HG03039 (cell line): ENCODE measurements around the gene TLX1.

ENCODE experiments used
- ATAC-seq: cut with Tn5 transposase; IDR thresholded peaks from one replicate; pipeline ENCODE4 v1.9.1; 2021; ENCODE audit warnings: mild to moderate bottlenecking, moderate library complexity; ENCODE audit not compliant: unreplicated experiment

Gene TLX1

DNA sequence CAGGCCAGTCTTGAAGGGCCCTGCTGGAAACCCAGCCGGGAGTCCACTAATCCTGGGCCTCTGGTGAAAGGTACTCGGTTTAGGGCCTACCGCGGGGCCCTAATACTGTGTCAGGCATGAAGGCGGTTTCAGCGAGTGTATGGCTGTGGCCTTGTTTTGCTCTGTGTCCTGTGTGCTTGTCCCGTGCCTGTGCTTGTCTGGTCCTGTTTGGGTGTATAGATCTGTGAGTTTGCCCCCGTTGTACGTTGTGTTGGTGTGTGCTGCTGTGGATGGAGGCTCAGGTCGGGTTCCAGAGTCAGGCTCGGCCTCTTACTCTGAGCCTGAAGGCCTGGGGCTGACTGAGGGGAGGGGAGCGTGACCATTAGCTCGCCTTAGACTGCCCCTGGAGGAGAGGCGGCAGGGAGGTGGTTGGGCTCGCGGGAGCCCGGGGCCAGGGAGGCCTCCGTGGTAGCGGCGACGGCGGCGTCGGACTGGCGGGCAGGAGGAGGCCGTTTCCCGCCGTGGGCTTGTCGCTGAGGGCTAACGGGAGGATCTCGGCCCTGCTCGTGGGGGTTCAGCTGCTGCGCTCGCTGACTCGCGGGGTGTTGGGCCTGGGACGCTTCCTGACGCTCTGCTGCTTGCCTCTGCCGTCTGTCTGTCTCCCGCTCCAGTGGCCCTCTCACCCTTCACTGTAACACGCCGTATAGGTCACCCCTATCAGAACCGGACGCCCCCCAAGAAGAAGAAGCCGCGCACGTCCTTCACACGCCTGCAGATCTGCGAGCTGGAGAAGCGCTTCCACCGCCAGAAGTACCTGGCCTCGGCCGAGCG is 2.6 kb downstream of the TLX1 start:
- ATAC-seq: no peak

DNA sequence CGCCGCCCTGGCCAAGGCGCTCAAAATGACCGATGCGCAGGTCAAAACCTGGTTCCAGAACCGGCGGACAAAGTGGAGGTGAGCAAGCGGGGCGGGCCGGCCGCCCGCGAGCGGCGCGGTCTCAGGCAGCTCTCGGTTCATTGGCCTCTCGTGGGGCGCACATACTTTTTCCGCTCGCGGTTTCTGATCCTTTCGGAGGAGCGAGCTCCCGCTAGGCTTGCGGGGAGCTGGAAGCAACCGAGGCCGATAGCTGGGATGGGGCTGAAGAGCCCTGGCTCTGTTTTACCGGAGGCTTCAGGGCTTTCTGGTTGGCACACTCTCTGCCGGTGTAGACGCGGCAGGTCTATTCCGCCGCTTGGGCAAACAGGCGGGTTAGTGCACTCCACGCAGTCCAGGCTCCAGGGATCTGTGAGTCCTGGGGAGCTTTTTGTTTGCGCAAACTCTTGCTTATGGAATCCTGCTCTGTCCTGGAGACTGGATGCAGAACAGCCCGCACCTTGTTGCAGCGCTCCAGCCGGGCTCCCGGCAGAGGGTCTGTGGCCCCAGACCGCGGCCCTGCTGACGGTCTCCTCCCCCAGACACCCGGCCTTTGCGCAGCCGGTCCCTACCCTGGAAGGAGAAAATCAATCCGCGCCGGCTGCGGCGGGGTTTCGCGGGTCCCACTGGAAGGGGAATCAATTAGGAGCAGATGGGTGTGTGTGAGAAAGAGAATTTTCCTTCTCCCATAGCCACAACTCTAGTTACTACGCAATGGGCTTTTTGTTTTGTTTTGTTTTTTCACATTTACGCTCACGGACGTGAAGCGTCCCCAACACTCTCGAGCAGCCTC is 3.4 kb downstream of the TLX1 start:
- ATAC-seq: no peak

DNA sequence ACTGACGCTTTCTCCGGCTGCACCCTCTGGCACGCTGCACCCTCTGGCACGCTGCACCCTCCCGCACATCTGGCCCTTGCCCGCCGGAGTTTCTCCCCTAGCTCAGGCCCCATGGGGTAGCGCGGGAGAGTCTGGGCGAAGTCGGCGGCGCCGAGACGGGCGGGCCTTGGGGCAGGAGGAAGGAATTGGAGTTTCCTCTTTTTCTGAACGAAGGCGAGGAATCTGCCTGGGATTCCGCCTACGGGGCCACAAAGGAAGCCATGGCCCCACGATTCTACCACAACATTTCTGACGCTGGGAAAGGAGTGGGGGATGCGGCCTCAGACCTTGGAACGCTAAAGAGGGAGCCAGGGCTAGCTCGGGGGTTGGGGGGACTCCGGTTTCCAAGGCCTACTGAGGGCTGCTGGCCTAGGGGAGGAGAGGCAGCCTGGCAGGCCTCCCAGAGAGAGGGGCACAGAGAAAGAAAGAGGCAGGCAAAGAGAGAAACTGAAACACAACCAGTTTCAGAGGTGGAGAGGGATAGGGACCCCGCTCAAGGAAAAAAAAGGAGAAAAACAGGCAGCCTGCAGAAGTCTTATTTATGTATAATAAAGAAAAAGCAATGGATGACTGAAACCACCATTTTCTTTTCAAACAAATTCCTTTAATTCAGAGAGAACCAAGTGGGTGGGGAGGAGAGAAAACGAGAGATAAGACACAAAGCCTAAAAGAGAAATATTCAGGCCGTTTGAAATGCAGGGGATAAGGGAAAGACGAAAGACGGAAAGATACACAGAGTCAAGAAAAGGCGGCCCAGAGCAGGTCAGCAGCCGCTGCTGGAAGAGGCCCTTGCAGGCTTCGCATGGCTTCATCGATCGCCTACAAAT is 4.3 kb downstream of the TLX1 start:
- ATAC-seq: no peak

DNA sequence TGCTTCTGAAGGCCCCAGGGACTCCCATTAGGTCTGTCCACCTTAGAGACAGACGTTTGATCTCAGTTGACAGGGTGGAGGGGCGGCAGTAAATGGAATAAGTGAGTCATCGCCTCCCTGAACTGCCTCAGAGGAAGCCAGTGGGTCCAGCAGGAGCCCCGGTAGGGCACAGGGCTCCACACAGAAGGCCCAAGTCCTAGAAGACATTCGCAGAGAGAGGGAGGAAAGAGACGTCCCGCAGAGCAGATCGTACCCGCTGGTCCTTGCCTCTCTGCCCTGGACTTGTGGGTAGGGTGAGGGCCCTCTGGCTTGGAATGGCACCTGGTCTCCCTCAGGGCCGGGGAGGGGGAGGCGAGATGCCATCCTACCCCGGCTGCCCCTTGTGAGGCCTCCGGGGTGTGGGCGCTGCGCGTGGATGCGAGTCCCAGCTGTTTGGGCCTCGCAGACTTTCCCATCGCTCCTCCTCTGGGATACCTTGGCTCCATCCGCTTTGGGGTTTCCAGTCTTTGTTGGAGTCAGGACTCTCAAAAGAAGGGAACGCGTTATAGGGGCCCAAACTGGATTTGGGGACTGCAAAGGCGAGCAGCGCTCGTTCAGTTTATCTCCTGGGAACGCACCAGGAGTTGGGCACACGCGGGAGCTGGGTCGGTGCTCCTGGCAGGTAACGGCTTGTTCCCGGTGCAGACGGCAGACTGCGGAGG is 5.1 kb downstream of the TLX1 start:
- no peak for ATAC-seq

DNA sequence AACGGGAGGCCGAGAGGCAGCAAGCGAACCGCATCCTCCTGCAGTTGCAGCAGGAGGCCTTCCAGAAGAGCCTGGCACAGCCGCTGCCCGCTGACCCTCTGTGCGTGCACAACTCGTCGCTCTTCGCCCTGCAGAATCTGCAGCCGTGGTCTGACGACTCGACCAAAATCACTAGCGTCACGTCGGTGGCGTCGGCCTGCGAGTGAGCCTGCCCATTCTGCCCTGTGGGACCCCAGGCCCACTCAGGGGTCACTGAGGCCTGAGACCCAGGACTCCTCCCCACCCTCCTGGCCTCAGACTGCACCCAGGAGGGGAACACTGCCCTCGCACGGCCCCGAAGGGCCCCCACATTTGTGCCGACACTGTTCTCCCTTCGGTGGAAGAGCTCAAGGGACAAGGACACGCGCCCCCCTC is 5.6 kb downstream of the TLX1 start:
- ATAC-seq: no peak

DNA sequence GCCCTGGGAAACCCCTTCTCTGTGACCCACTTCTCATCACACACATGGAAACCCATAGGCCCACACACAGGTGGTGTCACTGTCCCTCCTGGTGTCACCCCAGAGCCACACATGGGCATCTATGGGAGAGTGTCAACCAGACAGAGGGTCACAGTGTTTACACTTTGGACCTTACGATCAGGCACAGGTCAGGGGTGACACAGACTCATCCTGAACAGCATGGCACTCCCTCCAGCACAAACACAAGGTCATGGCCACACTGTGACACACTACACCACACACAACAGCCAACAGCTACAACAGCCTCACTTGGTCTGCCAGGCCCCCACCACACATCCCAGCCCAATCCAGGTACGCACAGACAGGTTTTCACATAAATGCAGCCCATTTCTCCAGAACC is 6.2 kb downstream of the TLX1 start:
- no peak for ATAC-seq

DNA sequence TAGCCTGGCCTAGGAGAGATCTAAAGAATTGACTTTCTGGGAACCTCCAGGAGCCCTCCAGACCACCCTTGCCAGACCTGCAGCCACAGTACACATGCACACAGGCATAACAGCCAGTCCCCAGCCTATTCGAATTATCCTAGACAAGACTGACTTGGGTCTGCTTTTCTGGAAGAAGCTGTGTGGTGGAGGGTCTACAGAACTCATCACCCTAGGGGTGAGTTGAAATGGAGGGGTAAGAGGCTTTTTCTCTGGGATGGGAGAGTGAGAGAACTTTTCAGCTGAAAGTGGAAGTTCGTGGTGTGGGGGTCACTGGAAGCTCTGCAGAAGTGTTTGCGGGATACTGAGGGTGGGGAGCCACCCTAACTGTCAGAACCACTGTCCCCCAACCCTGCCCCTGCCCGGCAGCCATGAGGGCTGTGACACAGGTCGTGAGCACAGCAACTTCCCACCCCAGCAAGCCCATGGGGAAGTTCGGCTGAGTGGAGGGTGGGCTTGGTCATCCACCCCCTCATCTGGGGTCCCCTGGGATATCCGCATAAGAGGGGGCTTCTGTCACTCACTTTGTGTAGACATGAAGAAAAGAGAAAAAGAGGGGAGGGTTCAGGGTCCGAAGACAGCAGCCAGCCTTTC is 7.8 kb downstream of the TLX1 start:
- no peak for ATAC-seq

DNA sequence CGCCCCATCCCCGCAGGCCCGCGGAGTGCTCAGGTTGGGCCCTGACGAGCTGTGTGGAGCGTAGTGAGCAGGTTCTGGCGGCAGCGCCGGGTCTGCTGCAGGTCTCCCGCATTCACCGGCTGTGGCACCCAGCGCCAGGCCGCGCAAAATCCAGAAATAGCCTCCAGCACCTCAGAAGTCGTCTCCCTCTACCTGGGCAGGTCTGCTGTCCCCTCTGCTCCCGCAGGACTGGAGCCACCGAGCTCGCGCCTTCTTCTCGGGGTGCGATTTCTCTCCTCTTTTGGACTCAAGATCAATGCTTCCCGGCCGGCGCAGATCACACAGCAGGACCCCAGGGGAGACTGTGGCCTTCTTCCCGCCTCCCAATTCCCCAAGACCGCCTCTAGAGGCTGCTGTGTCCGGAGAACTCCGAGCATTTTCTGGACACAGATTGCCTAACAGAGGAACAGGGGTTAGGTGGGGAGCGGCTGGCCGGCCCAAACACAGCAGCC is 8.4 kb downstream of the TLX1 start:
- ATAC-seq: no peak

DNA sequence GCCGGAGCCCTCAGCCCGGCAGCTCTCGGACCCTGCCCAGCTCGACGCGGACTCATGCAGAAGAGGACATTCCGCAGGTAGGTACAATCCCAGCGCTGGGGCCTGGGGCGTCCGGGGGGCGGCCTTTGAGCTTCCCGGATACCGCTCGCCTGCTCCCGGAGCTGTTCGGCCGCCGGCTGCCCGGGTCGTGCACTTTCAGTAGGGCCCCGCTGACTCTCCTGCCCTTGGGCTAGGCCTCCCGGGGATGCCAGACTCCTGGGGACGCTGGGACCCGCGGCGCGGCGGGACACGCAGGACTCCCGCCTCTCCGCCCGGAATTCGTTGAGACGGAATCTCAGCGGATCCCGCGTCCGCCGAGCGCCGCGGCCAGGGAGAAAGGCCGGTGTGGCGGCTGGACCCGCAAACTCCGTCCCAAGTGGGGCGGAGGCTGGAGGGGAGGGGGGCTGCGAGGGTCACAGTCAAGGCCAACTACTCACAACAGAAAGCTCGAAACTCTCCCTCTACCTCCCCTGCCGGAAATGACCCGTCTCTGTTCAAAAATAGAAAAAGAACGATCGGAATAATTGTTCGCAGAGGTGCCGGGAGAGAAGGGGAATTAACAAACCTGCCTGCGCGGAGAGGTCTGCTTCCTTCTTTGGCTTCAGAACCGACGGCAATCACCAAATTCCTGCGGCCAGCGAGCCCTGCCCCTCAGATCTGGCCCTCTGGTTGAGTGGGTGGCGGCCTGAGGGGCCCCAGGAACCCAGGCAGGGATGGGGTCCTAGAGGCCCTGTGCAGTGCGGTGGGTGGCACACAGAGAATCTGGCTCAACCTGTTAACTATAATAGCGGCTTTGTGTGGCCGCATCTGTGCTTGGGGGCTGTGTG is 9.2 kb downstream of the TLX1 start:
- ATAC-seq: no peak

DNA sequence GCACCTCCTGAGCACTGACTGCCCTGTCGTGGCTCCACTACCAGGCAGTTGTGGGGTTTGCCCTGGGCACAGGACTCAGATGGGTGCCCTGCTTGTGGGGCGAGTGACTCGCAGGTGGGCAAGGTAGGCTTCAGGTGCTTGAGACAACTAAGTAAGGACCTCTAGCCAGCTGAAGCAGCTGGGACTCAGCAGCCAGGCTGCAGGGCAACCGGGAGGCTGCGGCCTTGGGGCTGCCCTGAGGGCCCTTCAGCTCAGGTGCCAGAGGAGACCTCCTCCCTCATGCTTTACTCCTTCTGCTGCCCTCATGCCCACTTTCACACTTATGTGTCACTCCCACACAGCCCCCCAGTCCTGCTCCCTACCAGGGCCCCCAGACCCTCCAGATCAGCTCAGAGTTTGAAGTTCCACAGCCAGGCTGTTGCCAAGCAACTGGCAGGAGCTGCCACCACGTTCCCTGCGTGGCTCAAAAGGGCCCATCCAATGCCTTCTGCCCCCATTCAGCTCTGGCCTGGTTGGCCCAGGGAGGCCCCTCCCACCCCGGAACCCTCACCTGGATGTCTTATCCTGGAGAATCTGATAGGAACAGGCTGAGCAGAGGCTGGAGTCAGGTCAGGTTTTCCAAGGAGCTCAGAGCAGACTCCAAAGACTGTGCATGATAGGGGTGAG is 10.0 kb downstream of the TLX1 start:
- ATAC-seq: no peak

DNA sequence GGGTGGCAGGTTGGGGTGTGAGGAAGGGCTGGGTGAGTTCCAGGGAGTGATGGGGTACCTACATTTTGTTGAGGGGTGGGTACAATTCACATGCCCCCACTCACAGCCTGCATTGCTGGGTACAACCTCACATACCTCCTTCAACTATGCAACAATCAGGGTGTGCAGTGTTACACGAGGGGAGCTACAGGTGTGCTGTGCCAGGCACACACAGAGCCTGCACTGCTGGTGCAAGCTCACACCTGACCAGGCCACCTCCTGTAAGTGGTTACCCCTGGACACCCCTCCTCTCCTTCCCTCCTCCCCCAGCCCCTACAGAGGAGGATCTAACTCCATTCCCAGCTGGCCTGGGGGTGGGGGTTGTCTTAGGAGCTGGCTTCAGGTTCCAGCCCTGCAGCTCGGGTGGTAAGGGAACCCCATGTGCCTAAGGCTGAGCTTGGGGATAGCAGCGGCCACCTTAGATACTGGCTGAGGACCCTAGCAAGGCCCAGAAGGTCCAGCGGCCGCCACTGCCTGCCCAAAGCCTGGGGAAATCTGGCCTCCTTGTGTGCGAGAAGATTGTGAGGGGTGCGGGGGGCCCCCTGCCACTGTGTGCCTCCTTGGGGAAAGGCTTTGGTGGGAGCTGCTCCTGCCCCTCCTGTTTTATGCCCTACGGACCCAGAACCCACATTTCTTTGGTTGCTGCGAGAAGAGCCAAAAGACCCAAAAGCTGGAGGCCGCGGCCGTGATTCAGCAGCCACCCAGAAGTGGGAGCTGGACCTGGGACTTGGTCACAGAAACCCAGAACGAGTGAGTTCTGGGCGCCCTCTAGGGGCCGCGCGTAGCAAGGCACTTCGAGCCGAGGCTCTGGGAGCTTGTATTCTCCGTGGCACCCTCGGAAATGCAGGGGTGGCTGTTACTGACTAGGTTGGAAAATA is 10.8 kb downstream of the TLX1 start:
- ATAC-seq: no peak

DNA sequence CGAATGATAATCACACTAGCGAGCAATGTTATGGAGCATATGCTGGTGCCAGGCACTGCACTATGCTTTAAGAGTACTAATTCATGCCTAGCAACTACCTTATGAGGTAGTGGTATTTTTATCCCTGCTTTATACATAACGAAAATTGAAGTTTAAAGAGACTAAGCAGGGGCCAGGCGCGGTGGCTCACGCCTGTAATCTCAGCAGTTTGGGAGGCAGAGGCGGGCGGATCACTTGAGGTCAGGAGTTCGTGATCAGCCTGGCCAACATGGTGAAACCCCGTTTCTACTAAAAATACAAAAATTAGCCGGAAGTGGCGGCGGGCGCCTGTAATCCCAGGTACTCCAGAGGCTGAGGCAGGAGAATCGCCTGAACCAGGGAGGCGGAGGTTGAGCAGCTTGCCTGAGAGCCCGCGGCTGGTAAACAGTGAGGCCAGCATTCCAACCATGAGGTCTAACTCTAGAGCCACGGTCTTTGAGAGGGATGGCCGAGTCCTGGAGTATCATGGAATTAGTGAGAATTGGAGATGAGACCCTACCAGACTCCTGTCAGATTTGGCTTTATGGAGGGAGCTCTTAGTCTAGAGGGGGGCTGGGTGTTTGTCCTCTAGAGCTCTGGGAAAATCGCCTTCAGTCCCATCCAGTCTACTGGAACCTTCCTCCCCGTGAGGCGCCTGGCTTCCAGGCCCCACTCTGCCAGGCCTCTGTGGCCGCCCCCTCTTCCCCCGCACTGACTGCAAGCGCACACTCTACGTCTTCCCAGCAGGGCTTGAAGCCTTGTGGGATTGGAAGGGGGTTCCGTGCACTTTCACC is 11.6 kb downstream of the TLX1 start:
- no peak for ATAC-seq

DNA sequence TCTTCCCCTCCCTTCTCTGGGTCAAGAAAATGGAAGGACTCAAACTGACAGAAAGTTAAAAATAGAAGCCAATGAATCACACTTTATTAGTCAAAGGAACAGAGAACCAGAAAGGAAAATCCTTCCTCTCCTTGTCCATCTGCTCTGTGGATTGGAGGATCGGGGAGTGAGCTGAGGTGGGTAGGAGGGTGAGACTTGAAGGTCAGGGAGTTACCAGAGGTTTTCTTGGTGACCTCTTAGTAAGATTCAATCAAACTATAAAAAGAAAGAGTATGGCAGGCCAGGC is 12.2 kb downstream of the TLX1 start:
- ATAC-seq: no peak

DNA sequence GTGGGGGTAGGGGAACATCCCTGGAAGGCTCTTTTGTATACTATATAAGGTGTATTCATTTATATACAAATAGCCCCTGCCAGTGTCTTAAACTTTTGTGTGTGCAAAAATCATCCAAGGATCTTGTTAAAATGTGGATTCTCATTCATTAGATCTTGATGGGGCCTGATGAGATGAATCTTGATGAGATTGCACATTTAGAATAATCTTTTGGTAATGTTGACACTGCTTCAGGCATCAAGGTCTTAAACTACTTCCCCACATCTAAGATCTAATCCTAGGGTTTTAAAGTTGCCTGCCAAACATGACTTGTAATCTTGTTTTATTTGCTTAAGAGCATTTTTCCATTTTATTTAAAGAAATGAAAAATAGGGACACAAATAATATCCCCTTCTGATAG is 13.0 kb downstream of the TLX1 start:
- ATAC-seq: no peak

DNA sequence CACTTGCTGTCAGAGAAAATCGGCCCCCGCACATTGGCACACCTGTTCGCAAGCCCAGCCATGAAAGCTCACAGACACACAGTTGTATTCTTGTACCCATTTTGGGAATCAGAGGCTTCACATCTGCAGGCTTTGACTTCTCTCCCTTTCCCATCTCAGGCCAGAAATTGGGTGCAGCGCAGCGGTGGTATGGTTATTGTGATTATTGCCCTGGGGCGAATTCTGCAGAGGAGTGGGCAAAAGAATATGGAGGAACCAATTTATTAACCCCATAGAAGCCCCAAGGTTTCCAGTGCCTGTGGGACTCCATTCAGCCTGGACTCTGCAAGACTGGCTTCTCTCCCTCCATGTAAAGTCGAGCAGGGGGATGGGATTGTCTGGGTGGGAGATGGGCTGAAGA is 14.0 kb downstream of the TLX1 start:
- no peak for ATAC-seq

DNA sequence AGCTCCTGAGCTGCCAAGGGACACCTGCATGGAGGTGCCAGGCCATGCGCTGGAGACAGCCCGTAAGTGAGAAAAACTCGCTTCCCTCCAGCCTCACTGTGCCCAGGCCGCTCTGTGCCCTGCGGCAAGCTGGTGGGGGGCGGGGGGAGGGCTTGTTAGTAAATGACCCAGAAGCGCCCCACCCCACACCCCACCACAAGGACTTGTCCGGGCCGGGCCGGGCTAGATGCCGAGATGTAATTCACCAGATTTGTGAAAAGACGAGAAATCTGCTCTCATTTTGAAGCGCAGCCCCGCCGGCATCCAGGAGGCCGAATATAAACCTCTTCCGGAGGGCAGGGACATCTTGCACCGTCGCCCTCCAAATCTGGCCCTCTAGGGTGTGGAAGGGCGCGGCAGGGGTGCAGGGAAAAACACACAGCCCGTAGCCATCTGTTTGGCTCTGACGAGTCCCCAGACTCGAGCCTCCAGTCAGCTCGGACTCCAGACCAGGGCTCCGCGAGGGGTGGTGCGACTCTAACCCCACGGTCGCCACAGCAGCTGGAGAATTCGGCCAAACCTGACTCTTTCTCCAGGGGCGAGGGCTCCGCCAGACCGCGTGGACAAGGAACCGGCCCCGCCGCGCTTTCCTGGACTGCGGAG is 14.8 kb downstream of the TLX1 start:
- ATAC-seq: no peak
